Ishikawa (cell line): ENCODE measurements around the gene FXR2.

Experiments used
- CEBPB ChIP-seq: IDR thresholded peaks from 2 replicates; pipeline ENCODE4 v1.6.1; 2012
- CREB1 ChIP-seq: IDR thresholded peaks from 2 replicates; pipeline ENCODE4 v1.6.1; 2012; ENCODE audit warnings: low read depth
- EGR1 ChIP-seq: IDR thresholded peaks from 2 replicates; pipeline ENCODE4 v1.6.1; 2012
- EP300 ChIP-seq: IDR thresholded peaks from 2 replicates; pipeline ENCODE4 v1.6.1; 2012; ENCODE audit warnings: borderline replicate concordance
- FOXM1 ChIP-seq: IDR thresholded peaks from 2 replicates; pipeline ENCODE4 v1.6.1; 2012; ENCODE audit warnings: low read depth, borderline replicate concordance
- NFIC ChIP-seq: IDR thresholded peaks from 2 replicates; pipeline ENCODE4 v1.6.1; 2012
- RAD21 ChIP-seq: IDR thresholded peaks from 2 replicates; pipeline ENCODE4 v1.6.1; 2012; ENCODE audit warnings: low read depth
- TAF1 ChIP-seq: IDR thresholded peaks from 2 replicates; pipeline ENCODE4 v1.6.1; 2012; ENCODE audit warnings: low read depth, mild to moderate bottlenecking
- TCF12 ChIP-seq: IDR thresholded peaks from 2 replicates; pipeline ENCODE4 v1.6.1; 2012; ENCODE audit warnings: low read depth
- YY1 ChIP-seq: IDR thresholded peaks from 2 replicates; pipeline ENCODE4 v1.6.1; 2012; ENCODE audit warnings: low read depth
- TF ChIP-seq, protein P1 (sequence below): IDR thresholded peaks from 2 replicates; pipeline ENCODE4 v1.6.1; 2012
- TF ChIP-seq, protein P2 (sequence below): IDR thresholded peaks from 2 replicates; pipeline ENCODE4 v1.6.1; 2012; ENCODE audit warnings: low read depth, mild to moderate bottlenecking

DNA sequence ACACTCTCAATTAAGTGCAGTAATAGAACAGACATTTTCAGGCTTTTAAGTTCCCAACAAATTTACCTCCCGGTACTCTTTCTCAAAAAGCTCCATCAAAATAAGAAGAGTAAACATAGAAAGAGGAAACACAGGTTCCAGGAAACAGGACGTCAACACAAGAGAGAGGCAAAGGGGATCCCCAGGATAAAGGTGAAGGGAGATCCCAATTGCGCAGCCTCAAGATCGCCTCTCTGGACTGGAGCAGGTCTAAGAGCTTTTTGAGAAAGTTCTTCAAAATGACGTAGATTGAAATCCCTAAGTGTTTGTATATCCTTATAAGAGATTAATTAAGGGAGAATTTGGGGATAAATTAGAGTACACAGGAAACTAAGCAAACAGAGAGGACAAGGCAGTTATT, 3.9 kb upstream of the FXR2 start:
- TF ChIP-seq TCF12 (no peak), YY1 (no peak), NFIC (no peak), CREB1 (no peak), EGR1 (no peak), CEBPB (no peak), EP300 (no peak), RAD21 (no peak), FOXM1 (no peak), TAF1 (no peak)
- TF ChIP-seq, protein P1, sequence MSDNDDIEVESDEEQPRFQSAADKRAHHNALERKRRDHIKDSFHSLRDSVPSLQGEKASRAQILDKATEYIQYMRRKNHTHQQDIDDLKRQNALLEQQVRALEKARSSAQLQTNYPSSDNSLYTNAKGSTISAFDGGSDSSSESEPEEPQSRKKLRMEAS: no peak
- TF ChIP-seq, protein P2, sequence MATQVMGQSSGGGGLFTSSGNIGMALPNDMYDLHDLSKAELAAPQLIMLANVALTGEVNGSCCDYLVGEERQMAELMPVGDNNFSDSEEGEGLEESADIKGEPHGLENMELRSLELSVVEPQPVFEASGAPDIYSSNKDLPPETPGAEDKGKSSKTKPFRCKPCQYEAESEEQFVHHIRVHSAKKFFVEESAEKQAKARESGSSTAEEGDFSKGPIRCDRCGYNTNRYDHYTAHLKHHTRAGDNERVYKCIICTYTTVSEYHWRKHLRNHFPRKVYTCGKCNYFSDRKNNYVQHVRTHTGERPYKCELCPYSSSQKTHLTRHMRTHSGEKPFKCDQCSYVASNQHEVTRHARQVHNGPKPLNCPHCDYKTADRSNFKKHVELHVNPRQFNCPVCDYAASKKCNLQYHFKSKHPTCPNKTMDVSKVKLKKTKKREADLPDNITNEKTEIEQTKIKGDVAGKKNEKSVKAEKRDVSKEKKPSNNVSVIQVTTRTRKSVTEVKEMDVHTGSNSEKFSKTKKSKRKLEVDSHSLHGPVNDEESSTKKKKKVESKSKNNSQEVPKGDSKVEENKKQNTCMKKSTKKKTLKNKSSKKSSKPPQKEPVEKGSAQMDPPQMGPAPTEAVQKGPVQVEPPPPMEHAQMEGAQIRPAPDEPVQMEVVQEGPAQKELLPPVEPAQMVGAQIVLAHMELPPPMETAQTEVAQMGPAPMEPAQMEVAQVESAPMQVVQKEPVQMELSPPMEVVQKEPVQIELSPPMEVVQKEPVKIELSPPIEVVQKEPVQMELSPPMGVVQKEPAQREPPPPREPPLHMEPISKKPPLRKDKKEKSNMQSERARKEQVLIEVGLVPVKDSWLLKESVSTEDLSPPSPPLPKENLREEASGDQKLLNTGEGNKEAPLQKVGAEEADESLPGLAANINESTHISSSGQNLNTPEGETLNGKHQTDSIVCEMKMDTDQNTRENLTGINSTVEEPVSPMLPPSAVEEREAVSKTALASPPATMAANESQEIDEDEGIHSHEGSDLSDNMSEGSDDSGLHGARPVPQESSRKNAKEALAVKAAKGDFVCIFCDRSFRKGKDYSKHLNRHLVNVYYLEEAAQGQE: no peak
